Mononuclear cell (primary cell): Measurements from ENCODE around the gene WNT2B. TPM values are rescaled to one million over a fixed set of nuclear protein-coding genes. Genes with fewer than 3 reads are reported as not detected.

Experiments
- H3K27me3 ChIP-seq: 2 replicates; pipeline ENCODE4 v1.6.0; 2011; ENCODE audit warnings: low read length, control low read depth; ENCODE audit not compliant: insufficient read depth
- H3K4me1 ChIP-seq: 2 replicates; pipeline ENCODE4 v1.5.1; 2011; ENCODE audit warnings: mild to moderate bottlenecking, low read length, control low read depth; ENCODE audit not compliant: insufficient read depth
- H3K4me3 ChIP-seq: 2 replicates; pipeline ENCODE4 v1.5.1; 2011; ENCODE audit warnings: mild to moderate bottlenecking, low read length, moderate library complexity
- H3K9me3 ChIP-seq: 2 replicates; pipeline ENCODE4 v1.5.1; 2011; ENCODE audit warnings: low read depth, mild to moderate bottlenecking, control low read depth, low read length
- total RNA-seq: library from RNA; depleted of rRNA; stranded (reverse); fragments of >200 nt; gene quantifications from one replicate; pipeline ENCODE4 v1.2.3, GENCODE V29; 2012

WNT2B gene
- total RNA-seq, 1 donor, result 0.31 TPM

GRCh38 chr1:112530832-112531231 is 22.1 kb downstream of the WNT2B start:
- Histone ChIP-seq H3K27me3 (no peaks in the 10 kb centered on the region), H3K9me3 (no peaks in the 10 kb centered on the region), H3K4me3 (no peak overlapping the region)

DNA sequence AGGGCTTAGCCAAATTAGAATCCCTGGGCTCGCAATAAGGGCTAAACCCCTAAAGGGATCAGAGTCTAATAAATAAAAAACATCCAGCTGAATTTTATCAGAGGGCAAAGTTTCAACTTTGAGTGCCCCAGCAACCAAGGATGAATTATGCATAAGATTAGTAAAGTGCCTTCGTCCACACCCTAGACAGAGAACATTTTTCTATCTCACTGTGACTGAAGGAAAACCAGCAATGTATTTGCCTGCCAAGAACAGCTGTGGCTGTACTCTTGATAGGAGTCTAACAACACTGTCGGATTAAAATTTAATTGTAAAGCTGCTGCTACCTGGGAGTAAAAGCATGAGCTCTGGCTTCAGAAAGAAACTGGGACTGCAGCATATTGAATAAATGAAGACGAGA is 23.3 kb downstream of the WNT2B start:
- Histone ChIP-seq H3K27me3 (no peaks in the 10 kb centered on the region), H3K4me1 (no peaks in the 10 kb centered on the region), H3K9me3 (no peaks in the 10 kb centered on the region), H3K4me3 (no peak overlapping the region)

More at GRCh38 chr1:112530832-112531231, 22.1 kb downstream of the WNT2B start:
- H3K4me1 ChIP-seq, result no peaks in the 10 kb centered on the region

DNA sequence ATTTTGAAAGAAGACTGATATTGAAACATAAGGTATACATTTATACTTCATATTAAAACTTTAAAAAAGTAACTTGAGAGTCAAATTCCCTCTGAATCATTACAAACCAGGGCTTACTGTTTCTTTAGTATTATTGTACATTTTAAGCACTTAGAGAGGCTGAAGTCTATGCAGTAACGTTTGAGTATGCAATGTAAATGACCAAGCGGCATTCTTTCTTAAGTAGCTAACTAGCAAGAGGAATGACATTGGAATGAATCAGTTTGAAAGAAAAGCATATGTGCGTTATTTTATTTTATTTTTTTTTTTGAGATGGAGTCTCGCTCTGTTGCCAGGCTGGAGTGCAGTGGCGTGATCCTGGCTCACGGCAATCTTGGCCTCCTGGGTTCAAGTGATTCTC is 24.3 kb downstream of the WNT2B start:
- Histone ChIP-seq H3K9me3 (no peaks in the 10 kb centered on the region), H3K4me3 (no peak overlapping the region), H3K27me3 (no peaks in the 10 kb centered on the region), H3K4me1 (no peaks in the 10 kb centered on the region)

GRCh38 chr1:112536561-112536960 is 27.8 kb downstream of the WNT2B start:
- Histone ChIP-seq H3K4me1 (no peaks in the 10 kb centered on the region), H3K4me3 (no peak overlapping the region), H3K27me3 (no peaks in the 10 kb centered on the region), H3K9me3 (no peaks in the 10 kb centered on the region)

- no peak overlapping the region for H3K4me3 ChIP-seq
- H3K27me3 ChIP-seq, result no peaks in the 10 kb centered on the region
- H3K4me1 ChIP-seq, result no peaks in the 10 kb centered on the region
- no peaks in the 10 kb centered on the region for H3K9me3 ChIP-seq
These were observed 28.7 kb downstream of the WNT2B start for GRCh38 chr1:112537456-112537855.

DNA sequence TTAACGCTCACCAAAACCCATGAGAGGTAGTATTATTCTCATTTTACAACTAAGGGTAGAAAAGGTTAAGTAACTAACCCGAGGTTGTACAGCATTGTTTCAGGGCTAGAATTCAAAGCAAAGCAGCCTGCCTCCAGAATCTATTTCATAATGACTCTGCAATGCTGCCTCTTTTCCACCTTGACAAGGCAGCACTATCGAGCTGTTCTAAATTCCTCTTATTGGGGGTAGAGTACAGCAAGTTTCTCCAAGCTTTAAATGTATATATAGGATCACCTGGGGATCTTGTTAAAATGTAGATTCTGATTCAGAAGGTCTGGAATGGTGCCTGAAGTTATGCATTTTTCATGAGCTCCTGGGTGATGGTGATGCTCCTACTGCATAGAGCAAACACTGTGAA is 30.1 kb downstream of the WNT2B start:
- Histone ChIP-seq H3K4me3 (no peak overlapping the region), H3K27me3 (no peaks in the 10 kb centered on the region), H3K9me3 (no peaks in the 10 kb centered on the region), H3K4me1 (no peaks in the 10 kb centered on the region)

- Histone ChIP-seq H3K27me3 (no peaks in the 10 kb centered on the region), H3K9me3 (no peaks in the 10 kb centered on the region), H3K4me1 (no peaks in the 10 kb centered on the region), H3K4me3 (no peak overlapping the region)
These were observed 31.5 kb downstream of the WNT2B start for GRCh38 chr1:112540226-112540794.

DNA sequence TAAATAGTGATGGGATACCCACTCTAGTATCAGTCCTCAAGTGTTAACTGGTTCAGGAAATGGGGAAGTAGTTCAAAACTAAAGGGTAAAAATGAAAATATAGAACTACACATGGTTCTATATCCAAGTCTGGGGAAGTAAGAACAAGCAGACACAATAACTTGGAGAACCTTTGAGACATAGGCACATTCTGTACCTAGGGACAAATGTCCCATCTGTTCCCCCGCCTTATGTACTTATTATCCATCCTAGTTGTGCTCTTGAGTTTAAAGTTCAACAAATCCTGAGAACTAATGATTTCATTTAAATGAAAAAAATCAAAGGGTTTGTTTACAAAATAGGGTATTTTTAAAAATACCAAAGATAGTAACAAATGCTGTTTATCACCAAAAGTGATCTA is 32.5 kb downstream of the WNT2B start:
- no peak overlapping the region for H3K4me3 ChIP-seq
- H3K9me3 ChIP-seq, result no peaks in the 10 kb centered on the region
- no peaks in the 10 kb centered on the region for H3K4me1 ChIP-seq
- no peaks in the 10 kb centered on the region for H3K27me3 ChIP-seq

GRCh38 chr1:112542206-112542973 is 33.6 kb downstream of the WNT2B start:
- Histone ChIP-seq H3K4me3 (no peak overlapping the region), H3K4me1 (no peaks in the 10 kb centered on the region), H3K27me3 (no peaks in the 10 kb centered on the region), H3K9me3 (no peaks in the 10 kb centered on the region)

DNA sequence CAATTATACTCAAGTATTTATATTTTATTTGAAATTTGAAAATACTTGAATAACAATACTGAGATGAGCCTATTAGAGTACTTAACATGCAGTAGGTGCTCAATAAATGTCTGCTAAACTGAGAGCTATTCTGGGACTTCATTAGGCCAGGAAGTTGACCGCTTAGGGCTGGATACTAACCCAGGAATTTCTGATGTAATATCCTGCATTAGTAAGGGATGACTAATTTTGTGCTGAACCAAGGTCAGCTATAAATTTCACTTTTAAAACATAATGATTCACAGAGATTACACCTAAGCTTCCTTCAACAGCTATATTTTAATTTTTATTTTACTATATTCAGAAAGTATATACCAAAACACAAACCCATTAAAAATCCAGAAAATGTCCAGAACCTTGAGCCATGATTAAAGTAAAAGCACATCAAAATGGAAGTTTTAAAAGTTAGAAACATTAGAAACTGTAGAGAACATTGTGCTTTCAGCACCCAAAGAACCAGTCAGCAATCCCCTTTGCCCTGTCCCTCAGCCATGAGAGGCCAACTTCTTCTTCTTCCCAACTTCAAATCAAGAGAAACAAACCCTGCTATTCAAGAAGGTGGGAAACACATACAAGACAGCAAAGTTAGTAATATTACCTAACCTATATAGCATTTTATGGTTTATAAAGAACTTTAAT is 35.4 kb downstream of the WNT2B start:
- Histone ChIP-seq H3K27me3 (no peaks in the 10 kb centered on the region), H3K4me1 (no peaks in the 10 kb centered on the region), H3K4me3 (no peak overlapping the region), H3K9me3 (no peaks in the 10 kb centered on the region)

GRCh38 chr1:112544751-112545150 is 36.0 kb downstream of the WNT2B start:
- Histone ChIP-seq H3K9me3 (no peaks in the 10 kb centered on the region), H3K4me1 (no peaks in the 10 kb centered on the region), H3K27me3 (no peaks in the 10 kb centered on the region), H3K4me3 (no peak overlapping the region)

- H3K9me3 ChIP-seq, result no peaks in the 10 kb centered on the region
- H3K4me1 ChIP-seq, result no peaks in the 10 kb centered on the region
- H3K4me3 ChIP-seq, result no peak overlapping the region
- H3K27me3 ChIP-seq, result no peaks in the 10 kb centered on the region
These were observed 37.3 kb downstream of the WNT2B start for GRCh38 chr1:112546076-112546475.

DNA sequence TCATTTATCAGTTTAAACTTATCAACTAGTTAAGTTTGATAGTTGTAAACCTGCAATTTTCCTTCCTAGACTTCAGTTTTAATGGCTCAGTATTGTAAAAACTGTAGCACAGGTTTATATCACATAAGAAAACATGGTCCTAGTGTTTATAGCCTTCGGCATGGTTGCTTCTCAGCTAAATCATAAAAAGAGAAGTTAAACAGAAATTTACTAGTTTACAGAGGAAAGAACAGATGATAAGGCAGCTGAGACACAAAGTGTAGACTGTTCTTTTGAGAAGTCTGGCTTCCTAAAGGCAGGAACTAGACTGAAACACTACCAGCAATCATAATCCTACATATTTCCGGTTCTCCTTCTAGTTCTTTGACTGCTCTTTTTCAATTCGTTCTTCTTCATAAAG is 39.8 kb downstream of the WNT2B start:
- Histone ChIP-seq H3K4me3 (no peak overlapping the region), H3K9me3 (no peaks in the 10 kb centered on the region), H3K4me1 (no peaks in the 10 kb centered on the region), H3K27me3 (no peaks in the 10 kb centered on the region)

DNA sequence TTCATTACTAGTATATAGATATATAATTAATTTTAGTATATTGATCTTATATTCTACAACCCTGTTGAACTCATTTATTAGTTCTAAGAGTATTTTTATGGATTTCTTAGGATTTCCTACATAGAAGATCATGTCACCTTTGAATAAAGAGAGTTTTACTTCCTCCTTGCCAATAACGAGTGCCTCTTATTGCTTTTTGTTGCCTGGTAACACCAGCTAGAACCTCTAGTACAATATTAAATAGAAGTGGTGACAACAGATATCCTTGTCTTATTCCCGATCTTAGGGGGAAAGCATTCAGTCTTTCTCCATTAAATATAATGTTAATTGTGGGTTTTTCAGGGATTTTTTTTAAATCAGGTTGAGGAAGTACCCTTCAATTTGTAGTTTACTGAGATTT is 40.8 kb downstream of the WNT2B start:
- no peaks in the 10 kb centered on the region for H3K4me1 ChIP-seq
- H3K4me3 ChIP-seq, result no peak overlapping the region
- H3K9me3 ChIP-seq, result no peaks in the 10 kb centered on the region
- H3K27me3 ChIP-seq, result no peaks in the 10 kb centered on the region

DNA sequence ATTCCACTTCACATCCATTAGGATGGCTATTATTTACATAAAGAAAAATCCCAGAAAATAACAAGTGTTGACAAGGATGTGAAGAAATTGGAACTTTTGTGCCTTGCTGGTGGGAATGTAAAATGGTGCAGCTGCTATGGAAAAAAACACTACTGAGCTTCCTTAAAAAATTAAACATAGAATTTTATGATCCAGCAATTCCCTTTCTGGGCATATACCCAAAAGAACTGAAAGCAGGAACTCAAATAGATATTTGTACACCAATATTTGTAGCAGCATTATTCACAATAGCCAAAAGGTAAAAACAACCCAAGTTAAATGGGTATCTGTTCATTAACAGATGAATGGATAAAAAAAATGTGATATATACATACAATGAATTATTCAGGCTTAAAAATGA is 45.6 kb downstream of the WNT2B start:
- H3K9me3 ChIP-seq, result no peaks in the 10 kb centered on the region
- no peak overlapping the region for H3K4me3 ChIP-seq
- no peaks in the 10 kb centered on the region for H3K4me1 ChIP-seq
- no peaks in the 10 kb centered on the region for H3K27me3 ChIP-seq
